ENCODE measurements around the gene VWC2L. TPM values are rescaled to one million over a fixed set of nuclear protein-coding genes. Genes with fewer than 3 reads are reported as not detected.

Gene VWC2L
- total and polyA plus RNA-seq, 2 of the 4 experiments (the other 2 are of a cell fraction) = not detected

DNA sequence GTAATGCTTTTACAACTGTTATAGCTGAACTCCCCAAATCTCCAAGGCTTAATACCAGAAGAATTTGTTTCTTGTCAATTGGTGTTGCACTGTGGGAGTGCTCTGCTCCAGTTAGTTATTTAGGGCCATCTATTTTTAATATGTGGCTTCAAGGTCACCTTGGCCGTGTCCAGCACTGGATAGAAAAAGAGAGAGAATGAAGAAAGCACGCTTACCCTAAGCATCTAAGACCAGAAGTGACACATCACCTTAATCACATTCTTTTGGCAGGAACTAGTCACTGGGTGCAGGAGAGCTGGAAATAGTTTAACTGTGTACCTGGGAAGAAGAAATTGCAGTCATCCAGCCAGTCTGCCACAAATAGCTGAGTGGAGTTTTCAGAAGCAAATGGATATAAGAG lies 78.8 kb downstream of the VWC2L start:
- Histone ChIP-seq H3K4me3 (ENCODE audit: insufficient read depth, low read depth, low read length) (no peak overlapping the region), H2BK15ac (ENCODE audit: low read depth, low read length) (no peak overlapping the region), H2AK9ac (replicated peaks; ENCODE audit: low read depth, low read length, poor library complexity) (no peak overlapping the region), H3K9me3 (ENCODE audit: control insufficient read depth, insufficient read depth, low read length) (peaks cover 2% of the 10 kb centered on the region; the same call in 1 of the 2 replicates), H2AK5ac (ENCODE audit: low read depth, low read length) (no peak overlapping the region), H3K27ac (ENCODE audit: insufficient read depth, low read length) (no peak overlapping the region), H4K5ac (ENCODE audit: low read depth, low read length) (no peak overlapping the region), H3K18ac (ENCODE audit: low read depth, low read length) (no peak overlapping the region), H3K79me1 (ENCODE audit: low read depth in 1 of 2, low read length in 2 of 2) (no peaks in the 10 kb centered on the region), H4K20me1 (ENCODE audit: insufficient read depth, low read length) (no peaks in the 10 kb centered on the region), H3K36me3 (ENCODE audit: control insufficient read depth, insufficient read depth, low read length) (no peaks in the 10 kb centered on the region), H3K56ac (ENCODE audit: extremely low read depth, insufficient read depth, low read length) (no peak overlapping the region), H3K27me3 (ENCODE audit: control insufficient read depth, insufficient read depth, low read length) (no peaks in the 10 kb centered on the region), H4K91ac (ENCODE audit: insufficient read depth, low read depth, low read length) (no peak overlapping the region), H3K14ac (replicated peaks; ENCODE audit: low read depth, low read length) (no peak overlapping the region), H2BK20ac (ENCODE audit: low read depth, low read length) (no peak overlapping the region), H3K23ac (ENCODE audit: low read depth, low read length) (no peak overlapping the region), H3K9ac (ENCODE audit: low read depth, low read length) (no peak overlapping the region), H2AFZ (replicated peaks; ENCODE audit: low read length, poor library complexity) (no peak overlapping the region), H2BK5ac (ENCODE audit: low read depth, low read length, poor library complexity, severe bottlenecking) (no peak overlapping the region), H3K4ac (ENCODE audit: low read depth, low read length) (no peak overlapping the region), H3K9me1 (ENCODE audit: insufficient read depth, low read length) (no peaks in the 10 kb centered on the region), H3K4me1 (ENCODE audit: control insufficient read depth, insufficient read depth, low read length) (no peaks in the 10 kb centered on the region), H4K8ac (ENCODE audit: low read depth in 2 of 2, low read length in 2 of 2) (no peak overlapping the region), H3K4me2 (ENCODE audit: low read depth, low read length) (no peak overlapping the region), H2BK120ac (ENCODE audit: low read depth, low read length) (no peak overlapping the region)
- DNase-seq (no peak), ATAC-seq (ENCODE audit: low read depth) (no peak)
- in situ Hi-C loops (cut with MboI; ENCODE audit: low sequenced_read_pairs) = no loop called here
- dilution Hi-C loops (cut with HindIII; ENCODE audit: low sequenced_read_pairs, unreplicated experiment) = no loop called here
- ChIA-PET POLR2A (ENCODE audit: unreplicated experiment) (no interaction called here), CTCF (interaction anchor here (0.7 kb wide), 1 partner anchor 12 kb away, joined by 3 read pairs; no protein-coding TSS in a partner anchor)
- intact Hi-C loops (cut with micrococcal nuclease) = no loop called here
- no TSS peak for BruUV-seq (replicated peaks)
- TF ChIP-seq CTCF (conservative IDR thresholded peaks at IDR 0.05; ENCODE audit: low read depth, low read length) = no peak
- TF ChIP-seq RFX5 (IDR thresholded peaks at IDR 0.05; ENCODE audit: low read depth, low read length) = no peak
- no peak for TF ChIP-seq BHLHE40 (IDR thresholded peaks at IDR 0.05; ENCODE audit: low read depth, low read length)
- TF ChIP-seq RAD21 (IDR thresholded peaks at IDR 0.05; ENCODE audit: low read length) = no peak
- TF ChIP-seq CHD1 (IDR thresholded peaks at IDR 0.05; ENCODE audit: low read depth, low read length) = no peak
- no peak for TF ChIP-seq RCOR1 (IDR thresholded peaks at IDR 0.05; ENCODE audit: insufficient replicate concordance, low read length)
- WGBS, 2 experiments (ENCODE audit: extremely low coverage in 2 of 2, insufficient read length in 1 of 2) = no CpG with 5 or more reads among the region's 2 CpGs

Measured in IMR-90 (cell line).